ENCODE results near the gene NLK. TPM values are rescaled to one million over a fixed set of nuclear protein-coding genes. Genes with fewer than 3 reads are reported as not detected.
"Not testable (repeated sequence)": the region's sequence is repeated elsewhere in the genome, so short reads cannot be mapped to it uniquely, and the experiment has no call there.

NLK gene
- polyA plus RNA-seq, 1 donor from 2014 or later = 81.7 TPM

- no peaks in the 10 kb centered on the region for H4K20me1 ChIP-seq (ENCODE audit: insufficient read depth)
Measured at GRCh38 chr17:28185658-28186057, 143.2 kb downstream of the NLK start.

GRCh38 chr17:28186472-28186871 is 144.0 kb downstream of the NLK start:
- not testable (repeated sequence) for H3K4me3 ChIP-seq (ENCODE audit: low read length); H4K20me1 ChIP-seq (ENCODE audit: insufficient read depth); H2AFZ ChIP-seq (ENCODE audit: low read depth, low read length); H3F3A ChIP-seq (ENCODE audit: insufficient read depth, low read length, poor library complexity, severe bottlenecking); H3K9ac ChIP-seq (ENCODE audit: low read length); H3K27ac ChIP-seq (ENCODE audit: low read length); H3K9me3 ChIP-seq (ENCODE audit: low read length); H3K79me2 ChIP-seq (replicated peaks; ENCODE audit: insufficient read depth, low read length); H3K4me2 ChIP-seq (ENCODE audit: low read length); H3K36me3 ChIP-seq (ENCODE audit: insufficient read depth, low read length); H3K9me2 ChIP-seq (ENCODE audit: insufficient read depth, low read length); H3K27me3 ChIP-seq (ENCODE audit: insufficient read depth, low read depth, low read length)

More at GRCh38 chr17:28185658-28186057, 143.2 kb downstream of the NLK start:
- no peak overlapping the region for H3K4me2 ChIP-seq (ENCODE audit: low read length)
- TF ChIP-seq RAD21 (conservative IDR thresholded peaks at IDR 0.05) (no peak), EZH2 (IDR thresholded peaks at IDR 0.05; ENCODE audit: borderline replicate concordance, insufficient read depth, low read length, poor library complexity, severe bottlenecking) (no peak), CTCF (IDR thresholded peaks at IDR 0.05; ENCODE audit: poor library complexity, severe bottlenecking) (no peak), TAF1 (IDR thresholded peaks at IDR 0.05; ENCODE audit: low read depth) (no peak), EP300 (conservative IDR thresholded peaks at IDR 0.05; ENCODE audit: poor library complexity, severe bottlenecking) (no peak), MXI1 (conservative IDR thresholded peaks at IDR 0.05; ENCODE audit: poor library complexity, severe bottlenecking) (no peak), POLR2AphosphoS5 (IDR thresholded peaks at IDR 0.05) (no peak), SMC3 (conservative IDR thresholded peaks at IDR 0.05; ENCODE audit: poor library complexity) (no peak)
- TF ChIP-seq, protein P1, sequence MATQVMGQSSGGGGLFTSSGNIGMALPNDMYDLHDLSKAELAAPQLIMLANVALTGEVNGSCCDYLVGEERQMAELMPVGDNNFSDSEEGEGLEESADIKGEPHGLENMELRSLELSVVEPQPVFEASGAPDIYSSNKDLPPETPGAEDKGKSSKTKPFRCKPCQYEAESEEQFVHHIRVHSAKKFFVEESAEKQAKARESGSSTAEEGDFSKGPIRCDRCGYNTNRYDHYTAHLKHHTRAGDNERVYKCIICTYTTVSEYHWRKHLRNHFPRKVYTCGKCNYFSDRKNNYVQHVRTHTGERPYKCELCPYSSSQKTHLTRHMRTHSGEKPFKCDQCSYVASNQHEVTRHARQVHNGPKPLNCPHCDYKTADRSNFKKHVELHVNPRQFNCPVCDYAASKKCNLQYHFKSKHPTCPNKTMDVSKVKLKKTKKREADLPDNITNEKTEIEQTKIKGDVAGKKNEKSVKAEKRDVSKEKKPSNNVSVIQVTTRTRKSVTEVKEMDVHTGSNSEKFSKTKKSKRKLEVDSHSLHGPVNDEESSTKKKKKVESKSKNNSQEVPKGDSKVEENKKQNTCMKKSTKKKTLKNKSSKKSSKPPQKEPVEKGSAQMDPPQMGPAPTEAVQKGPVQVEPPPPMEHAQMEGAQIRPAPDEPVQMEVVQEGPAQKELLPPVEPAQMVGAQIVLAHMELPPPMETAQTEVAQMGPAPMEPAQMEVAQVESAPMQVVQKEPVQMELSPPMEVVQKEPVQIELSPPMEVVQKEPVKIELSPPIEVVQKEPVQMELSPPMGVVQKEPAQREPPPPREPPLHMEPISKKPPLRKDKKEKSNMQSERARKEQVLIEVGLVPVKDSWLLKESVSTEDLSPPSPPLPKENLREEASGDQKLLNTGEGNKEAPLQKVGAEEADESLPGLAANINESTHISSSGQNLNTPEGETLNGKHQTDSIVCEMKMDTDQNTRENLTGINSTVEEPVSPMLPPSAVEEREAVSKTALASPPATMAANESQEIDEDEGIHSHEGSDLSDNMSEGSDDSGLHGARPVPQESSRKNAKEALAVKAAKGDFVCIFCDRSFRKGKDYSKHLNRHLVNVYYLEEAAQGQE (IDR thresholded peaks at IDR 0.05; ENCODE audit: borderline replicate concordance) = no peak
- H3K9me3 ChIP-seq (ENCODE audit: low read length) = no peaks in the 10 kb centered on the region
- H3K9ac ChIP-seq (ENCODE audit: low read length) = no peak overlapping the region
- H3F3A ChIP-seq (ENCODE audit: insufficient read depth, low read length, poor library complexity, severe bottlenecking) = no peaks in the 10 kb centered on the region
- H3K27ac ChIP-seq (ENCODE audit: low read length) = no peak overlapping the region
- no peaks in the 10 kb centered on the region for H3K9me2 ChIP-seq (ENCODE audit: insufficient read depth, low read length)
- H3K36me3 ChIP-seq (ENCODE audit: insufficient read depth, low read length) = no peaks in the 10 kb centered on the region
- no peaks in the 10 kb centered on the region for H3K27me3 ChIP-seq (ENCODE audit: insufficient read depth, low read depth, low read length)
- H2AFZ ChIP-seq (ENCODE audit: low read depth, low read length) = no peak overlapping the region
- no peaks in the 10 kb centered on the region for H3K79me2 ChIP-seq (replicated peaks; ENCODE audit: insufficient read depth, low read length)
- no peak overlapping the region for H3K4me3 ChIP-seq (ENCODE audit: low read length)

DNA sequence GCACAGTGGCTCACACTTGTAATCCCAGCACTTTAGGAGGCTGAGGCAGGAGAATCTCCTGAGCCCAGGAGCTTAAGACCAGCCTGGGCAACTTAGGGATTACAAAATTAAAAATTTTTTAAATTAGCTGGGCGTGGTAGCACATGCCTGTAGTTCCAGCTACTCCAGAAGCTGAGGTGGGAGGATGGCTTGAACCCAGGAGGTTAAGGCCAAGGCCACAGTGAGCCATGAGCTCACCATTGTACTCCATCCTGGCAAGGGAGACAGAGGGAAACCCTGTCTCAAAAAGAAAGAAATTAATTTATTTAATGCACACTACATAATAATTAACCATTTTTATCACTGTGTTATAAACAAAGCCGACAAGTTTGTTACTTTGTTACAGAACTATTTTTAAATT is 145.5 kb downstream of the NLK start:
- H3K27ac ChIP-seq (ENCODE audit: low read length) = no peak overlapping the region
- no peak overlapping the region for H2AFZ ChIP-seq (ENCODE audit: low read depth, low read length)
- TF ChIP-seq TAF1 (IDR thresholded peaks at IDR 0.05; ENCODE audit: low read depth) (no peak), RAD21 (conservative IDR thresholded peaks at IDR 0.05) (no peak), EZH2 (IDR thresholded peaks at IDR 0.05; ENCODE audit: borderline replicate concordance, insufficient read depth, low read length, poor library complexity, severe bottlenecking) (no peak), CTCF (IDR thresholded peaks at IDR 0.05; ENCODE audit: poor library complexity, severe bottlenecking) (no peak), MXI1 (conservative IDR thresholded peaks at IDR 0.05; ENCODE audit: poor library complexity, severe bottlenecking) (no peak), POLR2AphosphoS5 (IDR thresholded peaks at IDR 0.05) (no peak), EP300 (conservative IDR thresholded peaks at IDR 0.05; ENCODE audit: poor library complexity, severe bottlenecking) (no peak), SMC3 (conservative IDR thresholded peaks at IDR 0.05; ENCODE audit: poor library complexity) (no peak)
- TF ChIP-seq, protein P1 (IDR thresholded peaks at IDR 0.05; ENCODE audit: borderline replicate concordance) = no peak
- no peak overlapping the region for H3K9ac ChIP-seq (ENCODE audit: low read length)
- no peak overlapping the region for H3K4me3 ChIP-seq (ENCODE audit: low read length)
- H3K27me3 ChIP-seq (ENCODE audit: insufficient read depth, low read depth, low read length) = no peaks in the 10 kb centered on the region
- no peaks in the 10 kb centered on the region for H3K79me2 ChIP-seq (replicated peaks; ENCODE audit: insufficient read depth, low read length)
- no peaks in the 10 kb centered on the region for H4K20me1 ChIP-seq (ENCODE audit: insufficient read depth)
- H3K4me2 ChIP-seq (ENCODE audit: low read length) = no peak overlapping the region
- H3K9me3 ChIP-seq (ENCODE audit: low read length) = no peaks in the 10 kb centered on the region
- no peaks in the 10 kb centered on the region for H3F3A ChIP-seq (ENCODE audit: insufficient read depth, low read length, poor library complexity, severe bottlenecking)
- no peaks in the 10 kb centered on the region for H3K9me2 ChIP-seq (ENCODE audit: insufficient read depth, low read length)
- H3K36me3 ChIP-seq (ENCODE audit: insufficient read depth, low read length) = no peaks in the 10 kb centered on the region

Data from neural cell (in vitro differentiated cells).